Pancreas (tissue), 10 donors: ENCODE results near the gene USP5. TPM values are rescaled to one million over a fixed set of nuclear protein-coding genes. Genes with fewer than 3 reads are reported as not detected.
A peak's percentile ranks its signal among the peaks of the same experiment; 100 is the strongest.

ENCODE experiments used
- ATAC-seq, 4 donors: fragments of 200-7000 bp; cut with Tn5 transposase; one replicate each; pipeline versions ENCODE4 v1.8.0 to v1.9.1; 2020; ENCODE audit warnings: mild to moderate bottlenecking in 4 of 4, moderate library complexity in 4 of 4
- DNase-seq, 6 donors: peaks; one replicate each; pipeline ENCODE4 v3.0.0-alpha.2; 2020
- FAIRE-seq: peaks from 2 replicates; lab custom pipeline; 2012; peaks lifted over from hg19 to GRCh38; lab: Jason Lieb, UNC
- H3K27ac ChIP-seq, 4 donors: fragments of 200-600 bp; sonication (generic); 1 replicate in 3 of 4; 2 replicates in 1 of 4; pipeline versions ENCODE4 v1.5.0 to v1.8.0; 2020
- H3K27me3 ChIP-seq, 4 donors: fragments of 200-600 bp; one replicate each; pipeline ENCODE4 v1.8.0; 2021
- H3K36me3 ChIP-seq, 3 donors: fragments of 200-600 bp; sonication (generic) in 1 of 3; one replicate each; pipeline versions ENCODE4 v1.5.0 to v1.8.0; 2020 to 2021
- H3K4me1 ChIP-seq, 3 donors: fragments of 200-600 bp; one replicate each; pipeline ENCODE4 v1.8.0; 2021
- H3K4me3 ChIP-seq, 4 donors: fragments of 200-600 bp; sonication (generic) in 2 of 4; one replicate each; pipeline versions ENCODE4 v1.5.0 to v1.8.0; 2020 to 2021
- H3K9me3 ChIP-seq, 4 donors: fragments of 200-600 bp; one replicate each; pipeline ENCODE4 v1.8.0; 2021
- whole genome bisulfite sequencing, 2 donors: extraction: QIAGEN DNeasy Blood & Tissue Kit; methylation state at CpG; one replicate each; pipeline ENCODE4 v1.1.7; 2013; 5-methylcytosine and 5-hydroxymethylcytosine counted together
- intact Hi-C, 3 donors: fragments of 100-400 bp; cut with DNase I; formaldehyde crosslinking; loops; one replicate each; pipeline versions ENCODE4 v1.11.1 to v1.14.2; 2022
- polyA plus RNA-seq, 2 donors: library from polyadenylated mRNA; stranded (reverse); fragments of 200-250 nt; gene quantifications; one replicate each; pipeline ENCODE4 v1.2.3, GENCODE V29; 2013
- total RNA-seq, 6 donors: library from RNA; stranded (reverse); fragmentation: NEBNext Ultra II Directional in 4 of 6; extraction: Animal tissue kit (Norgen Biotek cat#: 25700) in 4 of 6; gene quantifications; one replicate each; pipeline versions ENCODE4 v1.2.1 to v1.2.4, GENCODE V29; 2021 to 2023
- TF ChIP-seq, protein P1 (sequence below), 4 donors: fragments of 200-600 bp; sonication (generic) in 3 of 4; IDR thresholded peaks; one replicate each; pipeline versions ENCODE4 v1.5.0 to v1.8.0; 2021; ENCODE audit warnings: antibody characterized with exemption in 4 of 4
- donor health status: healthy with polysubstance abuse.
- donor health status: DM: no; HTN: no; CAD: no; lungs with moderate emphysema.
- donor health status: DM: no; HTN: no; CAD: no.
- donor health status: control.
- donor health status: control.
- donor health status: Bipolar disorder and iron deficiency.
- donor health status: DM: yes; HTN: yes; CAD: no.
- donor health status: DM: no; HTN: no; CAD: no.
- donor health status: DM: no; HTN: no; CAD: no.
- donor health status: DM: yes; HTN: yes; CAD: no.

USP5 gene
- total and polyA plus RNA-seq, 8 donors, result 17.8 to 38.4 (median 25.3) TPM

DNA sequence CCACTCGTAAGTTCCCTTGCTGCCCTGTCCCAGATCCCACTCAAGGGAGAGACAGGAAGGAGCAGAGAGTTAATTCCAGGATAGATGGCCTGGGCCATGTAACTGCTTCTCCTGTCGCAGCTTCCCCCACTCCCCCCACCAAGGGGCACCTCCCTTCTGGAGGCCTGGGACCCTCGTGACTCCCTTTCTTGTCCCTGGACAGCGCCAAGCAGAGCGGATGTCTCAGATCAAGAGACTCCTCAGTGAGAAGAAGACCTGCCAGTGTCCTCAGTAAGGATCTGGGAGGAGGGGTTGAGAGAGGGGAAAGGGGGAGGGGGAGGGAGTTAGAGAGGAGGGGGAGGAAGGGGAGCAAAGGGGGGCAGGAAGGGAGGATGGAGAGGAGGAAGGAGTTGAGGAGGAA is 33.3 kb upstream of the USP5 start:
- no peaks in the 10 kb centered on the region for H3K36me3 ChIP-seq
- 66 to 75% methylated on average over 5 of the region's 5 CpGs for WGBS, 2 donors
- TF ChIP-seq, protein P1, sequence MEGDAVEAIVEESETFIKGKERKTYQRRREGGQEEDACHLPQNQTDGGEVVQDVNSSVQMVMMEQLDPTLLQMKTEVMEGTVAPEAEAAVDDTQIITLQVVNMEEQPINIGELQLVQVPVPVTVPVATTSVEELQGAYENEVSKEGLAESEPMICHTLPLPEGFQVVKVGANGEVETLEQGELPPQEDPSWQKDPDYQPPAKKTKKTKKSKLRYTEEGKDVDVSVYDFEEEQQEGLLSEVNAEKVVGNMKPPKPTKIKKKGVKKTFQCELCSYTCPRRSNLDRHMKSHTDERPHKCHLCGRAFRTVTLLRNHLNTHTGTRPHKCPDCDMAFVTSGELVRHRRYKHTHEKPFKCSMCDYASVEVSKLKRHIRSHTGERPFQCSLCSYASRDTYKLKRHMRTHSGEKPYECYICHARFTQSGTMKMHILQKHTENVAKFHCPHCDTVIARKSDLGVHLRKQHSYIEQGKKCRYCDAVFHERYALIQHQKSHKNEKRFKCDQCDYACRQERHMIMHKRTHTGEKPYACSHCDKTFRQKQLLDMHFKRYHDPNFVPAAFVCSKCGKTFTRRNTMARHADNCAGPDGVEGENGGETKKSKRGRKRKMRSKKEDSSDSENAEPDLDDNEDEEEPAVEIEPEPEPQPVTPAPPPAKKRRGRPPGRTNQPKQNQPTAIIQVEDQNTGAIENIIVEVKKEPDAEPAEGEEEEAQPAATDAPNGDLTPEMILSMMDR (IDR thresholded peaks at IDR 0.05), result no peak
- no peak overlapping the region for H3K27ac ChIP-seq
- no peak overlapping the region for H3K4me3 ChIP-seq
- H3K9me3 ChIP-seq, result no peaks in the 10 kb centered on the region
- DNase-seq (no peak), FAIRE-seq (no peak), ATAC-seq (no peak)
- intact Hi-C loops, result no loop called here
- H3K27me3 ChIP-seq, result peaks cover 0 to 3% (median 0%) of the 10 kb centered on the region in 4 donors
- H3K4me1 ChIP-seq, result no peaks in the 10 kb centered on the region

DNA sequence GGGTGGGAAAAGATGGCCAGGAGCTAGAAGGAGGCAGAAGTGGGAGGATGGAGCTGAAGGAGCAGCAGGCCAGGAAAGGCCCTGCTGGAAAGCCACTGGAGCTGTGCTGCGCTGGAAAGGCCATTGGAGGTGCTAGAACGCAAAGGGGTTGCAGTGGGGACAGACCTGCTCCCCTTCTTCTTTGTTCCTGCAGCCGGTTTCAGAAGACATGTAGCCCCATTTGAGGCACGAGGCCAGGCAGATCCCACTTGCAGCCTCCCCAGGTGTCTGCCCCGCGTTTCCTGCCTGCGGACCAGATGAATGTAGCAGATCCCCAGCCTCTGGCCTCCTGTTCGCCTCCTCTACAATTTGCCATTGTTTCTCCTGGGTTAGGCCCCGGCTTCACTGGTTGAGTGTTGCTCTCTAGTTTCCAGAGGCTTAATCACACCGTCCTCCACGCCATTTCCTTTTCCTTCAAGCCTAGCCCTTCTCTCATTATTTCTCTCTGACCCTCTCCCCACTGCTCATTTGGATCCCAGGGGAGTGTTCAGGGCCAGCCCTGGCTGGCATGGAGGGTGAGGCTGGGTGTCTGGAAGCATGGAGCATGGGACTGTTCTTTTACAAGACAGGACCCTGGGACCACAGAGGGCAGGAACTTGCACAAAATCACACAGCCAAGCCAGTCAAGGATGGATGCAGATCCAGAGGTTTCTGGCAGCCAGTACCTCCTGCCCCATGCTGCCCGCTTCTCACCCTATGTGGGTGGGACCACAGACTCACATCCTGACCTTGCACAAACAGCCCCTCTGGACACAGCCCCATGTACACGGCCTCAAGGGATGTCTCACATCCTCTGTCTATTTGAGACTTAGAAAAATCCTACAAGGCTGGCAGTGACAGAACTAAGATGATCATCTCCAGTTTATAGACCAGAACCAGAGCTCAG is 32.6 kb upstream of the USP5 start:
- no peak for DNase-seq
- no peaks in the 10 kb centered on the region for H3K36me3 ChIP-seq
- no peak for FAIRE-seq
- no peak overlapping the region for H3K27ac ChIP-seq
- H3K4me1 ChIP-seq, result no peaks in the 10 kb centered on the region
- 79 to 83% methylated on average over 13 of the region's 13 CpGs for WGBS, 2 donors
- ATAC-seq, result no peak
- intact Hi-C loops, result loop anchor here in 1 of 3 donors (10.0 kb wide), 1 partner anchor 85 kb away; no protein-coding TSS in a partner anchor
- TF ChIP-seq, protein P1 (IDR thresholded peaks at IDR 0.05), result no peak
- H3K9me3 ChIP-seq, result no peaks in the 10 kb centered on the region
- H3K4me3 ChIP-seq, result no peak overlapping the region
- H3K27me3 ChIP-seq, result peaks cover 0 to 3% (median 0%) of the 10 kb centered on the region in 4 donors

DNA sequence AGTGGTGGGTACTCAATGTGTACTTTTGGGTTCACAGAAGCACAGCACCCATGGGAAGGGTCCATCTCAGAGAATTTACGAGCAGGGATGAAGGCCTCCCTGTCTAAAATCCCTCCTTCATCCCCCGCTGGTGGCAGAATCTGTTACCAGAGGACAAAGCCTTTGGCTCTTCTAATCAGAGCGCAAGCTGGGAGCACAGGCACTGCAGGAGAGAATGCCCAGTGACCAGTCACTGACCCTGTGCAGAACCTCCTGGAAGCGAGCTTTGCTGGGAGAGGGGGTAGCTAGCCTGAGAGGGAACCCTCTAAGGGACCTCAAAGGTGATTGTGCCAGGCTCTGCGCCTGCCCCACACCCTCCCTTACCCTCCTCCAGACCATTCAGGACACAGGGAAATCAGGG is 31.8 kb upstream of the USP5 start:
- ATAC-seq (no peak), FAIRE-seq (no peak), DNase-seq (no peak)
- Histone ChIP-seq H3K4me1 (no peaks in the 10 kb centered on the region), H3K36me3 (no peaks in the 10 kb centered on the region), H3K27me3 (peaks cover 0 to 3% (median 0%) of the 10 kb centered on the region in 4 donors), H3K4me3 (no peak overlapping the region), H3K9me3 (no peaks in the 10 kb centered on the region), H3K27ac (no peak overlapping the region)
- TF ChIP-seq, protein P1 (IDR thresholded peaks at IDR 0.05), result no peak
- intact Hi-C loops, result loop anchor here in 1 of 3 donors (10.0 kb wide), 1 partner anchor 85 kb away; no protein-coding TSS in a partner anchor
- 62 to 80% methylated on average over 4 to 5 of the region's 5 CpGs for WGBS, 2 donors

DNA sequence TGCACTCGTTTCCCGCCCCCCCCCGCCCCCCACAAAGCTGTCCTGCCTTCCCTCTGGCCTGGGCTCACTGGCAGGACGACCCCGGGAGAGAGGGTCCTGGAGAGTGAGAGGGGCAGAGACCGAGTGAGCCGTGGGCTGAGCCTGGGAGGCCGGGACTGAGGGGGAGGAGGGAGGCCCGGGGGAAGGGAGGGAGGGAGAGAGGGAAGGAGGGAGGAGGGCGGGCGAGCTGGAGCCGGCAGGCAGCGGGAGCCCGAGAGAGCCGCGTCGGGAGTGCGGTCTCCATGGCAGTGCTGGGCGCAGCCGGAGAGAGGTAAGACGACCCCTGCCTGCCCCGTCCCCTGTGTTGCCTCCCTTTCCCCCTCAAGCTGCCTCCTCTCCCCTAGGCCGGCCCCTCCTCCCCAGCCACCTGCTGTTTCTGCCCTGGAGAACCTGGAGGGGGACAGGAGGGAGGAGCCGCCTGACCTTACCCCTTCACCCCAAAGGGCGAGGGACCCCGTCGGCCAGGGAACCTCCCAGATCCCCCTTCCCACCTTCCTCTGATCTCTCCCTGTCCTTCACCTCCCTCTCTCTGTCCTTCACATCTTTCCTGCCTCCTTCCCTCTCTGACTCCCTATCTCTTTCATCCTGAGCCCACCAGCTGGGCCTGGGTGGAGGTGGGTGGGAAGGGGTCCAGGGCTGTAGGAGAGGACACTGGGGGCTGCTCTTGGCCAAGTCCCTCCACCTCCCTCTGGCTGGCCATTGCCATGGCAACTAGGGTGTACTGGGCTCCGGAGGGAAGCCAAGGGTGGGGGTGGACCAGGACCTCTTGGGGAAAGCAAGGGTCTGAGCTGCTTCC is 30.1 kb upstream of the USP5 start, which contains the start of gene GPR162:
Gene GPR162 (plus strand): TSS at position 231 of the 835 bp plus-strand sequence. CDS start 2,078 bp downstream, outside the sequence.
- 0 to 3% methylated on average over 19 to 28 of the region's 28 CpGs for WGBS, 2 donors
- TF ChIP-seq, protein P1 (IDR thresholded peaks at IDR 0.05), result no peak
- intact Hi-C loops, result loop anchor here in 1 of 3 donors (10.0 kb wide), 1 partner anchor 87 kb away; no protein-coding TSS in a partner anchor

More for the DNA sequence above, 30.1 kb upstream of the USP5 start, which contains the start of gene GPR162:
- Histone ChIP-seq H3K4me3 (peak within 1 kb of the TSS in 2 of 4 donors; percentile 17 to 36), H3K27me3 (peaks cover 0 to 3% (median 0%) of the 10 kb centered on the region in 4 donors), H3K27ac (no peak within 1 kb of the TSS), H3K36me3 (no peaks in the 10 kb centered on the region), H3K4me1 (no peaks in the 10 kb centered on the region), H3K9me3 (no peaks in the 10 kb centered on the region)
- DNase-seq (peak in 3 of 6 donors; percentile 62 to 79 (median 78)), FAIRE-seq (no peak), ATAC-seq (peak; percentile 49 to 70 (median 66))
